HCT116 (cell line): ENCODE measurements around the gene ADAMTS14. TPM values are rescaled to one million over a fixed set of nuclear protein-coding genes. Genes with fewer than 3 reads are reported as not detected.

Experiments
- ATAC-seq: fragments of 200-7000 bp; cut with Tn5 transposase; 2 replicates; pipeline ENCODE4 v1.9.1; 2020; ENCODE audit warnings: mild to moderate bottlenecking, moderate library complexity
- BruUV-seq: library from RNA; stranded (reverse); fragments of 400-500 nt; replicated peaks from 2 replicates; lab custom pipeline; 2021; lab: Mats Ljungman, UMichigan
- CTCF ChIA-PET: fragments of 300-600 bp; sonication (Branson Sonifier 250); formaldehyde crosslinking; loops from one replicate; lab custom pipeline; 2021; ENCODE audit warnings: antibody characterized with exemption; lab: Charles Lee
- POLR2A ChIA-PET: fragments of 300-600, 350-600 bp; sonication (Branson Sonifier 250); formaldehyde crosslinking; loops from one replicate; lab custom pipeline; 2021; ENCODE audit warnings: antibody characterized with exemption; lab: Charles Lee
- RAD21 ChIA-PET, 2 experiments: fragments of 300-600 bp; sonication (Branson Sonifier 250); formaldehyde crosslinking; loops; one replicate each; lab custom pipeline; 2023; ENCODE audit warnings: low total read pairs in 2 of 2; ENCODE audit not compliant: uncharacterized antibody in 2 of 2, unreplicated experiment in 2 of 2, low non-redundant PET in 1 of 2; lab: Charles Lee
- DNase-seq: peaks from one replicate; pipeline ENCODE4 v3.0.0-alpha.2; 2010; ENCODE audit warnings: low read depth, low spot score
- H2AFZ ChIP-seq: fragments of 200-600 bp; shearing (Covaris generic), sonication (generic); 2 replicates; pipeline ENCODE4 v1.6.1; 2017; ENCODE audit warnings: low read depth, mixed run types, mixed read lengths, antibody characterized with exemption, low read length; ENCODE audit not compliant: poor library complexity, severe bottlenecking
- H3K27ac ChIP-seq: 2 replicates; pipeline ENCODE4 v1.5.1; 2012; ENCODE audit warnings: low read depth, low read length
- H3K27me3 ChIP-seq: fragments of 200-600 bp; sonication (generic); 2 replicates; pipeline ENCODE4 v1.6.1; 2016; ENCODE audit warnings: mixed run types, low read length, mixed read lengths; ENCODE audit not compliant: insufficient read depth
- H3K36me3 ChIP-seq, 2 experiments: fragments of 200-500 bp in 1 of 2; fragments of 200-600 bp in 1 of 2; sonication (Bioruptor generic) in 1 of 2; sonication (generic) in 1 of 2; 2 replicates each; pipeline versions ENCODE4 v1.5.1 to v1.6.1; 2014 to 2016; ENCODE audit warnings: low read length in 2 of 2, inconsistent platforms in 1 of 2, mixed read lengths in 1 of 2, mixed run types in 1 of 2; ENCODE audit not compliant: insufficient read depth in 2 of 2, control insufficient read depth in 1 of 2
- H3K4me1 ChIP-seq, 2 experiments: fragments of 200-600 bp in 1 of 2; sonication (generic) in 1 of 2; 2 replicates each; pipeline versions ENCODE4 v1.5.1 to v1.6.1; 2012 to 2017; ENCODE audit warnings: low read length in 2 of 2, inconsistent platforms in 1 of 2, mild to moderate bottlenecking in 1 of 2, mixed read lengths in 1 of 2, mixed run types in 1 of 2, moderate library complexity in 1 of 2; ENCODE audit not compliant: insufficient read depth in 2 of 2, control insufficient read depth in 1 of 2
- H3K4me2 ChIP-seq: fragments of 200-600 bp; sonication (generic); 2 replicates; pipeline ENCODE4 v1.6.1; 2017; ENCODE audit warnings: mixed run types, low read length, mixed read lengths
- H3K4me3 ChIP-seq, 2 experiments: fragments of 200-600 bp in 1 of 2; sonication (generic) in 1 of 2; replicated peaks in 1 of 2; 2 replicates each; pipeline ENCODE4 v1.5.1; 2011 to 2016; ENCODE audit warnings: low read length in 2 of 2, control low read depth in 1 of 2, low read depth in 1 of 2, mild to moderate bottlenecking in 1 of 2, mixed read lengths in 1 of 2, mixed run types in 1 of 2
- H3K79me2 ChIP-seq: fragments of 200-600 bp; sonication (generic); 2 replicates; pipeline ENCODE4 v1.6.1; 2017; ENCODE audit warnings: mild to moderate bottlenecking, mixed run types, low read length, moderate library complexity, mixed read lengths; ENCODE audit not compliant: insufficient read depth
- H3K9ac ChIP-seq: fragments of 200-600 bp; sonication (generic); 2 replicates; pipeline ENCODE4 v1.6.1; 2016; ENCODE audit warnings: low read length, mixed read lengths
- H3K9me2 ChIP-seq: fragments of 200-600 bp; sonication (generic), shearing (Covaris generic); 2 replicates; pipeline ENCODE4 v1.6.1; 2017; ENCODE audit warnings: mixed run types, mild to moderate bottlenecking, moderate library complexity; ENCODE audit not compliant: insufficient read depth
- H3K9me3 ChIP-seq, 2 experiments: fragments of 200-500 bp in 1 of 2; fragments of 200-600 bp in 1 of 2; sonication (Bioruptor generic) in 1 of 2; sonication (generic) in 1 of 2; 2 replicates each; pipeline ENCODE4 v1.6.1; 2014 to 2017; ENCODE audit warnings: low read length in 2 of 2, mixed read lengths in 2 of 2, inconsistent platforms in 1 of 2, low read depth in 1 of 2, mild to moderate bottlenecking in 1 of 2, mixed run types in 1 of 2, moderate library complexity in 1 of 2; ENCODE audit not compliant: control insufficient read depth in 1 of 2, insufficient read depth in 1 of 2
- H4K20me1 ChIP-seq: fragments of 200-600 bp; sonication (generic), shearing (Covaris generic); 2 replicates; pipeline ENCODE4 v1.6.1; 2017; ENCODE audit warnings: mixed run types, mild to moderate bottlenecking, moderate library complexity; ENCODE audit not compliant: insufficient read depth
- CBX3 ChIP-seq: IDR thresholded peaks from 2 replicates; pipeline ENCODE4 v1.6.1; 2012; ENCODE audit warnings: low read depth
- CEBPB ChIP-seq: IDR thresholded peaks from 2 replicates; pipeline ENCODE4 v1.6.1; 2012; ENCODE audit warnings: low read depth
- ELF1 ChIP-seq: IDR thresholded peaks from 2 replicates; pipeline ENCODE4 v1.6.1; 2012; ENCODE audit warnings: low read depth, borderline replicate concordance
- EZH2 ChIP-seq: fragments of 200-600 bp; sonication (generic); IDR thresholded peaks from 2 replicates; pipeline ENCODE4 v1.6.1; 2017; ENCODE audit warnings: antibody characterized with exemption, mixed run types
- FOSL1 ChIP-seq: IDR thresholded peaks from 2 replicates; pipeline ENCODE4 v1.6.1; 2012; ENCODE audit warnings: low read depth
- POLR2A ChIP-seq: IDR thresholded peaks from 2 replicates; pipeline ENCODE4 v1.7.0; 2011; ENCODE audit warnings: borderline replicate concordance; ENCODE audit not compliant: insufficient read depth, insufficient read length; ENCODE audit errors: extremely low read depth
- RAD21 ChIP-seq: IDR thresholded peaks from 2 replicates; pipeline ENCODE4 v1.6.1; 2012; ENCODE audit warnings: low read depth, mild to moderate bottlenecking
- REST ChIP-seq: IDR thresholded peaks from 2 replicates; pipeline ENCODE4 v1.6.1; 2012; ENCODE audit warnings: low read depth
- SIN3A ChIP-seq: IDR thresholded peaks from 2 replicates; pipeline ENCODE4 v1.6.1; 2012; ENCODE audit warnings: low read depth
- SP1 ChIP-seq: IDR thresholded peaks from 2 replicates; pipeline ENCODE4 v1.6.1; 2012; ENCODE audit warnings: low read depth
- SRF ChIP-seq: IDR thresholded peaks from 2 replicates; pipeline ENCODE4 v1.6.1; 2012; ENCODE audit warnings: low read depth
- TCF7L2 ChIP-seq: IDR thresholded peaks from 2 replicates; pipeline ENCODE4 v1.7.0; 2011; ENCODE audit warnings: borderline replicate concordance, inconsistent platforms; ENCODE audit not compliant: insufficient read depth, insufficient read length; ENCODE audit errors: extremely low read depth
- YY1 ChIP-seq: IDR thresholded peaks from 2 replicates; pipeline ENCODE4 v1.6.1; 2011; ENCODE audit warnings: low read length, low read depth, moderate library complexity, mild to moderate bottlenecking; ENCODE audit not compliant: insufficient replicate concordance; ENCODE audit errors: extremely low read depth
- ZFX ChIP-seq: fragments of 450-650 bp; IDR thresholded peaks from 2 replicates; pipeline ENCODE4 v1.6.1; 2017
- ZNF274 ChIP-seq: fragments of 200-500 bp; sonication (Bioruptor generic); IDR thresholded peaks from 2 replicates; pipeline ENCODE4 v1.6.1; 2014; ENCODE audit warnings: mild to moderate bottlenecking, low read depth, low read length, inconsistent platforms
- intact Hi-C: fragments of 100-400 bp; cut with micrococcal nuclease; formaldehyde crosslinking; loops from 2 replicates; pipeline ENCODE4 v1.10.0; 2022
- total RNA-seq: library from RNA; stranded (reverse); gene quantifications from one replicate; pipeline ENCODE4 v1.2.1, GENCODE V29; 2021; ENCODE audit not compliant: unreplicated experiment
- TF ChIP-seq, protein P1 (sequence below): IDR thresholded peaks from 2 replicates; pipeline ENCODE4 v1.6.1; 2012
- TF ChIP-seq, protein P2 (sequence below): IDR thresholded peaks from 2 replicates; pipeline ENCODE4 v1.6.1; 2012

ADAMTS14 gene
- total RNA-seq, 1 experiment from 2014 or later, result 13.2 TPM

DNA sequence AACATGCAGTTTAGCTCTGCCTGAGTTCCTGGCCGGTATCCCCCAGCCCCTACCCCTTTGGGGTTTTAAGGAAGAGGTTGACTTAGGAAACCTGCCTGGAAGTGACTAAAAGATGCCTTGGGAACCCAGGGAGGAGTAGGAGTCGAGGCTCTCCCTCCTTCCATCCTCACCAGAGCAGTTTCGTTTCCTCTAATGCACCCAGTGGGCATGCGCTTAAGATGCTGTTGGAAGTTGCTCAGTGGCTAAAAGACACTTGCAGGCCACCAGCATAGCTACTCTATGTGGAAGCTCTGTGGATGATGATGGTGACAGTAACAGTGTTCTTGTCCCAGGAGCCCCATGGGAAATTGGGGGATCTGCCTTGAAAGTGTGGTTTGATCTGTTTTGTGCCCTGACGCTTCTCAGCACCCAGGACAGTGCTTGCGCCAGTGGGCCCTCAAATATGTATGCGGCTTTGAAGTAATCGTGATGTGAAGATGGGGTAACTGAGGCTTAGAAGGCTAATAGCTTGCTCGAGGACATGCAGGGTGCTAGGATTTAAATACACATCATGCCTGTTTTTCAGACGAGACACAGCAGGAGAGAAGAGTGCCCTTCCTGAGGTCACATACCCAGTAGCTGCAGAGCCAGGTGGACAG lies 80.8 kb downstream of the ADAMTS14 start:
- ChIA-PET RAD21 (no interaction called here), CTCF (no interaction called here), POLR2A (no interaction called here)
- Histone ChIP-seq H4K20me1 (no peaks in the 10 kb centered on the region), H3K27ac (no peak overlapping the region), H3K4me1 (peaks cover 14 to 44% of the 10 kb centered on the region in 2 experiments), H3K36me3 (peaks cover 0 to 2% of the 10 kb centered on the region in 2 experiments; a peak in 2 of 4 replicates), H3K9me3 (no peaks in the 10 kb centered on the region), H3K79me2 (no peaks in the 10 kb centered on the region), H3K9ac (no peak overlapping the region), H3K4me3 (no peak overlapping the region), H3K9me2 (no peaks in the 10 kb centered on the region), H3K27me3 (no peaks in the 10 kb centered on the region), H3K4me2 (no peak overlapping the region), H2AFZ (no peak overlapping the region)
- ATAC-seq (no peak), DNase-seq (no peak)
- BruUV-seq, result no TSS peak
- TF ChIP-seq, protein P1, sequence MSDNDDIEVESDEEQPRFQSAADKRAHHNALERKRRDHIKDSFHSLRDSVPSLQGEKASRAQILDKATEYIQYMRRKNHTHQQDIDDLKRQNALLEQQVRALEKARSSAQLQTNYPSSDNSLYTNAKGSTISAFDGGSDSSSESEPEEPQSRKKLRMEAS, result no peak
- TF ChIP-seq SRF, result no peak
- intact Hi-C loops, result no loop called here

DNA sequence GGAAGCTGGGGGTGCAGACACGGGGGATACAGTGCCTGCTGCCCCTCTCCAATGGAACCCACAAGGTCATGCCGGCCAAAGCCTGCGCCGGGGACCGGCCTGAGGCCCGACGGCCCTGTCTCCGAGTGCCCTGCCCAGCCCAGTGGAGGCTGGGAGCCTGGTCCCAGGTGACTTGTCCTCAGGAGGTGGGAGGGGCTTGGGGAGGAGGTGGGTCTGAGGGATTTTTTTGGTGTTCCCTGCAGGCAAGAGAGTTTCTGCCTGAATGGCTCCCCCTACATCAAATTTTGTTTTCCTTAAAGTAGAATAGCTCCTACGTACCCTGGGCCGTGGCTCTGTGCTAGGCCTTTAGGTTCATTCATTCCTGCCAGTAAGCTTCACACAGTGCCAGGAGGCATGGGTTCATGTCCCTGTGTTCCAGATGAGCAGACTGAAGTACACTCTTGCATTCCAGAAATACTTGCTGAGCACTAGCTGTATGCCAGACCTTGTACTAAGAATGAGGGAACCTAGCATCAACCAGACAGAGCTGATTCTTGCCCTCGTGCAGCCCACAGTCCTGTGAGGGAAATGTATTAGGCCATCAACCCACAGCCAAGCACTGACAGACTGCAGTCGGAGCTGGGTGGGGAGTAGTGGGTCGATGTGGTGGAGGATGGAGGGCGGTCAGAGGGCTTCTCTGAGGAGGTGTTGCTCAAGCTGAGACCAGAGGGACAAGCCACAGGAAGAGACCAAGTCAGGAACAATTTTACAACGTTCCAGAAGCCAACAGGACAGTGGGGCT lies 81.7 kb downstream of the ADAMTS14 start:
- Histone ChIP-seq H3K9me2 (no peaks in the 10 kb centered on the region), H2AFZ (no peak overlapping the region), H4K20me1 (no peaks in the 10 kb centered on the region), H3K36me3 (peaks cover 0 to 2% of the 10 kb centered on the region in 2 experiments; a peak in 2 of 4 replicates), H3K9me3 (no peaks in the 10 kb centered on the region), H3K4me1 (peaks cover 15 to 53% of the 10 kb centered on the region in 2 experiments), H3K4me2 (no peak overlapping the region), H3K27me3 (no peaks in the 10 kb centered on the region), H3K27ac (no peak overlapping the region), H3K4me3 (no peak overlapping the region), H3K79me2 (no peaks in the 10 kb centered on the region), H3K9ac (no peak overlapping the region)
- no peak for DNase-seq
- intact Hi-C loops, result no loop called here
- no TSS peak for BruUV-seq
- ChIA-PET POLR2A (no interaction called here), RAD21 (no interaction called here), CTCF (no interaction called here)
- ATAC-seq, result peak; percentile 60
- TF ChIP-seq ELF1 (no peak), ZNF274 (no peak), CEBPB (no peak), SP1 (no peak), REST (no peak), RAD21 (no peak), CBX3 (no peak), FOSL1 (no peak), SIN3A (no peak), SRF (no peak), YY1 (no peak), TCF7L2 (no peak), EZH2 (no peak), ZFX (no peak), POLR2A (no peak)
- TF ChIP-seq, protein P2, sequence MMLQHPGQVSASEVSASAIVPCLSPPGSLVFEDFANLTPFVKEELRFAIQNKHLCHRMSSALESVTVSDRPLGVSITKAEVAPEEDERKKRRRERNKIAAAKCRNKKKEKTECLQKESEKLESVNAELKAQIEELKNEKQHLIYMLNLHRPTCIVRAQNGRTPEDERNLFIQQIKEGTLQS, result no peak
